SU-DHL-6 (cell line): Measurements from ENCODE around the gene ARSD.

ENCODE experiments used
- H2AFZ ChIP-seq: fragments of 200-600 bp; sonication (generic); 2 replicates; pipeline ENCODE4 v1.6.1; 2014; ENCODE audit warnings: low read depth, mild to moderate bottlenecking, moderate library complexity, mixed read lengths, antibody characterized with exemption, low read length; ENCODE audit not compliant: severe bottlenecking
- H3F3A ChIP-seq: fragments of 200-600 bp; shearing (Covaris generic); 2 replicates; pipeline ENCODE4 v1.6.0; 2016; ENCODE audit warnings: antibody characterized with exemption, mild to moderate bottlenecking; ENCODE audit not compliant: insufficient read depth
- H3K27ac ChIP-seq: fragments of 200-600 bp; sonication (generic); 2 replicates; pipeline ENCODE4 v1.5.1; 2016; ENCODE audit warnings: low read depth, mild to moderate bottlenecking, low read length, moderate library complexity, mixed read lengths
- H3K27me3 ChIP-seq: fragments of 200-600 bp; sonication (generic), shearing (Covaris generic); 2 replicates; pipeline ENCODE4 v1.6.0; 2014; ENCODE audit warnings: mild to moderate bottlenecking, low read length
- H3K36me3 ChIP-seq: fragments of 200-600 bp; sonication (generic); 2 replicates; pipeline ENCODE4 v1.6.1; 2014; ENCODE audit warnings: mild to moderate bottlenecking, low read length, mixed read lengths
- H3K4me2 ChIP-seq: fragments of 300-600, 200-600 bp; shearing (Covaris generic), sonication (generic); 2 replicates; pipeline ENCODE4 v1.6.0; 2014; ENCODE audit warnings: low read length, low read depth, mild to moderate bottlenecking; ENCODE audit not compliant: poor library complexity, severe bottlenecking
- H3K4me3 ChIP-seq: fragments of 200-600 bp; sonication (generic); 2 replicates; pipeline ENCODE4 v1.5.1; 2014; ENCODE audit warnings: antibody characterized with exemption, low read length, mild to moderate bottlenecking, mixed read lengths; ENCODE audit not compliant: insufficient read depth, poor library complexity, severe bottlenecking
- H3K79me2 ChIP-seq: fragments of 200-600 bp; sonication (generic); 2 replicates; pipeline ENCODE4 v1.6.1; 2014; ENCODE audit warnings: mild to moderate bottlenecking, low read length, moderate library complexity; ENCODE audit not compliant: insufficient read depth
- H3K9ac ChIP-seq: fragments of 200-600 bp; sonication (generic); 2 replicates; pipeline ENCODE4 v1.7.0; 2014; ENCODE audit warnings: mild to moderate bottlenecking, low read length
- H3K9me2 ChIP-seq: fragments of 200-600 bp; sonication (generic); replicated peaks from 2 replicates; pipeline ENCODE4 v1.6.1; 2014; ENCODE audit warnings: low read length; ENCODE audit not compliant: insufficient read depth
- H3K9me3 ChIP-seq: fragments of 200-600 bp; sonication (generic); 2 replicates; pipeline ENCODE4 v1.6.1; 2014; ENCODE audit warnings: low read length, mixed read lengths; ENCODE audit not compliant: insufficient read depth
- H4K20me1 ChIP-seq: fragments of 200-600 bp; sonication (generic); 2 replicates; pipeline ENCODE4 v1.6.1; 2014; ENCODE audit warnings: low read depth, mild to moderate bottlenecking, antibody characterized with exemption, low read length, moderate library complexity, mixed read lengths
- CTCF ChIP-seq: fragments of 200-600 bp; sonication (generic); IDR thresholded peaks from one replicate; pipeline ENCODE4 v1.5.1; 2017; ENCODE audit warnings: antibody characterized with exemption, mild to moderate bottlenecking, low read length, moderate library complexity; ENCODE audit not compliant: insufficient read depth, poor library complexity, severe bottlenecking
- EZH2phosphoT487 ChIP-seq: fragments of 200-600 bp; sonication (generic), shearing (Covaris generic); conservative IDR thresholded peaks from 2 replicates; pipeline ENCODE4 v1.6.1; 2018; ENCODE audit warnings: mild to moderate bottlenecking, antibody characterized with exemption, low read length, moderate library complexity, mixed read lengths

Gene ARSD

DNA sequence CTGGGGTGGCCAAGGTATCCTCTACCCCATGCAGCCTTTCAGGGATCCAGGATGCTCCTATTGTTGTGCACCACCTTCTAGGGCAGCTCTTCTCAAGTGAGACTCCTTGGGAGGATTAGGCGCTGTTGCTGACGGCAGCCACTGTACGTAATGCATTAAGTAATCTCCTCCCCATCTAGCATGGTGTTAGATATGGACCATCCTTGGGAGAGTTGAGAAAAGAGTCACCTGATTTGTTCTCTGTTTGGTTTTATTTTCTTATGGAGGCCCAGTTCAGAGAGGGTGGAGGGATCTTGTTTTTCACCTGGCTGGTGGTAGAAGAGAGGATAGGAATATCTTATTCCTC, 54.0 kb downstream of the ARSD start:
- Histone ChIP-seq H3F3A (no peaks in the 10 kb centered on the region), H3K36me3 (no peaks in the 10 kb centered on the region), H3K27me3 (no peaks in the 10 kb centered on the region), H4K20me1 (no peaks in the 10 kb centered on the region), H3K4me3 (no peak overlapping the region), H3K9ac (no peak overlapping the region), H2AFZ (no peak overlapping the region), H3K9me3 (no peaks in the 10 kb centered on the region), H3K27ac (no peak overlapping the region), H3K9me2 (no peaks in the 10 kb centered on the region), H3K79me2 (no peaks in the 10 kb centered on the region), H3K4me2 (no peak overlapping the region)
- no peak for TF ChIP-seq CTCF
- no peak for TF ChIP-seq EZH2phosphoT487

DNA sequence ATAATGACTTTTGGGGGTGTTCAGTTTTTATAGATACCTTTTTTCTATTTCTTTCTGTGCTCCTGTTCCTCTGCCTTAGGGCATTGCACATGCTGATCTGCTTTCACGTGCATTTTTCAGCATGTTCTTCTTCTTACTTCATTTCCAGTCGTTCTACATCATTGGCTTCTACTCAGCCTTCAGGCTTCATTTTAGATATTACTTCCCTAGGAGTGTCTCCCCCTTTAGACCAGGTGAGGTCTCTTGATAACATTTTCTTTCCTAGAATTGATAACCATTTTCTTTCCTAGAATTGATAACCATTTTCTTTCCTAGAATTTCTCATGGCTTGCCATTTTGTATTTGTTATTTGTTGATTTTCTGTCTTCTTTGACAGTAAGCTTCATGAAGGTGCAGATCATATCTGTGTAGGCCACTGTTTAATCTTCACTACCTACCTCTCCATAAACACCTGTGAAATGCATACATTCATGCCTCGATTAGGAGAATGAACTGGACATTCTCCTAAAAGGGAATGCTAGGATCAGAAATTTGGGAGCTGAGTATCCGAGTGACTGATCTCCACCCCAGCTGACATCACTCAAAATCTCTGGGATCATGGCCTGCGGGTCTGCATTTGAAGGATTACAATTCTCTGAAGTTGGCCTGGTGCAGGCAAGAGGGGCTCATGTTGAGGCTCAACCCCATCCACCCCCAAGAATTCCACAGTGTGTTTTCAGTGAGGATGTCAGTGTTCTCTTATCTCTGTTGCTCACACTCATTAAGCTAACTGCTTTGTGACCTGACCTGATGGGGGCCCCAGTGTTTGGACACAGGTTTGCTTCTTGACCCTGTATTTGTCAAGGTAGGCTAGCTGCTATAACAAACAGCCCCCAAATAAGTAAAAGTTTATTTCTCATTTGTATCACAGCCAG, 54.7 kb downstream of the ARSD start:
- Histone ChIP-seq H2AFZ (no peak overlapping the region), H4K20me1 (no peaks in the 10 kb centered on the region), H3K9me3 (no peaks in the 10 kb centered on the region), H3K9me2 (no peaks in the 10 kb centered on the region), H3K4me3 (no peak overlapping the region), H3K36me3 (no peaks in the 10 kb centered on the region), H3F3A (no peaks in the 10 kb centered on the region), H3K4me2 (no peak overlapping the region), H3K27ac (no peak overlapping the region), H3K27me3 (no peaks in the 10 kb centered on the region), H3K79me2 (no peaks in the 10 kb centered on the region), H3K9ac (no peak overlapping the region)
- TF ChIP-seq EZH2phosphoT487 (no peak), CTCF (no peak)

DNA sequence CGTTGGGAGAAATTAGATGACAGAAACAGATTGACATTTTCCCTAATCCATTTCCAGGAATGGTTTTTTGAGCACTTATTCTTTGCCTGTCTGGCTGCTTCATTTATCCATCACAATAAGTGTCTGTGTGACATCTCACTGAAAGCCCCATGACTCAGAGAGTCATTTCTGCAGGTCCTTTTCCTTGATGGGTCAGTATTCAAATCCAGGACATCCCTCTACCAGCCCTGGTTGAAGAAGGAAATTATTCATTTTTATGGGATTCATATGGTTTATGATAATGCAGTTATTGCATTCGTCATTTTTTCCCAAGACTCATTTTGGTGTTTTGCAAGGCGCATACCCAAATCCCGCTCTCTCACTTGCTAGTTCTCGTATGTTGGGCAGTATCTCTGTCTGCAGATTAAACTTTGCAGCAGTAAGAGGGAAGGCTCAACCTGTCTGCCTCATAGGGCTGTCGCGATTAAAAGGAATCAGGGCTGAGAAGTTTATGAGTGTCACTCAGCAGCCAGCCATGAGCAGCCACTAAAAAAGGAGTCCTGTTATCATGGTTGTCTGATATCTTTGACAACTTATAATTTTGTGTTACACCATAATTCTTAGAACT, 56.4 kb downstream of the ARSD start:
- H3K27me3 ChIP-seq: no peaks in the 10 kb centered on the region
- no peak overlapping the region for H3K9ac ChIP-seq
- H3K9me3 ChIP-seq: no peaks in the 10 kb centered on the region
- H3K4me2 ChIP-seq: no peak overlapping the region
- H2AFZ ChIP-seq: no peak overlapping the region
- H3F3A ChIP-seq: no peaks in the 10 kb centered on the region
- H3K4me3 ChIP-seq: no peak overlapping the region
- no peak overlapping the region for H3K27ac ChIP-seq
- H3K79me2 ChIP-seq: no peaks in the 10 kb centered on the region
- H3K36me3 ChIP-seq: no peaks in the 10 kb centered on the region
- H3K9me2 ChIP-seq: no peaks in the 10 kb centered on the region
- no peak for TF ChIP-seq CTCF
- no peak for TF ChIP-seq EZH2phosphoT487
- H4K20me1 ChIP-seq: no peaks in the 10 kb centered on the region
